Measurements from ENCODE around the gene ZC3H7B.

ZC3H7B gene

GRCh38 chr22:41344189-41344788 lies 43.0 kb downstream of the ZC3H7B start:
- H3K27ac ChIP-seq (ENCODE audit: low read depth, low read length), result no peak overlapping the region
- H3K4me3 ChIP-seq (ENCODE audit: low read depth, low read length), result no peak overlapping the region
- H3K36me3 ChIP-seq (ENCODE audit: insufficient read depth, low read length), result no peaks in the 10 kb centered on the region
- H3K79me2 ChIP-seq (ENCODE audit: control insufficient read depth, insufficient read depth, low read length, unreplicated experiment), result no peaks in the 10 kb centered on the region
- no peak overlapping the region for H2AFZ ChIP-seq (ENCODE audit: low read length, unreplicated experiment)
- no peaks in the 10 kb centered on the region for H3K27me3 ChIP-seq (ENCODE audit: insufficient read depth, low read length)
- H3K4me1 ChIP-seq (ENCODE audit: control insufficient read depth, insufficient read depth, low read length, unreplicated experiment), result no peaks in the 10 kb centered on the region

- H3K79me2 ChIP-seq (ENCODE audit: control insufficient read depth, insufficient read depth, low read length, unreplicated experiment), result no peaks in the 10 kb centered on the region
- H3K36me3 ChIP-seq (ENCODE audit: insufficient read depth, low read length), result no peaks in the 10 kb centered on the region
- no peak overlapping the region for H3K27ac ChIP-seq (ENCODE audit: low read depth, low read length)
- no peak overlapping the region for H2AFZ ChIP-seq (ENCODE audit: low read length, unreplicated experiment)
- H3K27me3 ChIP-seq (ENCODE audit: insufficient read depth, low read length), result no peaks in the 10 kb centered on the region
- peaks cover 15% of the 10 kb centered on the region for H3K4me1 ChIP-seq (ENCODE audit: control insufficient read depth, insufficient read depth, low read length, unreplicated experiment)
- H3K4me3 ChIP-seq (ENCODE audit: low read depth, low read length), result no peak overlapping the region
These were observed 44.5 kb downstream of the ZC3H7B start for GRCh38 chr22:41345807-41346335.

GRCh38 chr22:41347066-41347859 lies 45.9 kb downstream of the ZC3H7B start:
- no peaks in the 10 kb centered on the region for H3K79me2 ChIP-seq (ENCODE audit: control insufficient read depth, insufficient read depth, low read length, unreplicated experiment)
- H3K4me3 ChIP-seq (ENCODE audit: low read depth, low read length), result no peak overlapping the region
- no peaks in the 10 kb centered on the region; the same call in 1 of the 2 replicates for H3K36me3 ChIP-seq (ENCODE audit: insufficient read depth, low read length)
- H3K27me3 ChIP-seq (ENCODE audit: insufficient read depth, low read length), result no peaks in the 10 kb centered on the region
- H3K27ac ChIP-seq (ENCODE audit: low read depth, low read length), result no peak overlapping the region
- H3K4me1 ChIP-seq (ENCODE audit: control insufficient read depth, insufficient read depth, low read length, unreplicated experiment), result peaks cover 21% of the 10 kb centered on the region
- H2AFZ ChIP-seq (ENCODE audit: low read length, unreplicated experiment), result no peak overlapping the region

GRCh38 chr22:41348964-41349484 lies 47.7 kb downstream of the ZC3H7B start:
- Histone ChIP-seq H3K4me1 (ENCODE audit: control insufficient read depth, insufficient read depth, low read length, unreplicated experiment) (peaks cover 21% of the 10 kb centered on the region), H3K4me3 (ENCODE audit: low read depth, low read length) (no peak overlapping the region), H3K27ac (ENCODE audit: low read depth, low read length) (no peak overlapping the region), H2AFZ (ENCODE audit: low read length, unreplicated experiment) (no peak overlapping the region), H3K36me3 (ENCODE audit: insufficient read depth, low read length) (no peaks in the 10 kb centered on the region; the same call in 1 of the 2 replicates), H3K27me3 (ENCODE audit: insufficient read depth, low read length) (no peaks in the 10 kb centered on the region), H3K79me2 (ENCODE audit: control insufficient read depth, insufficient read depth, low read length, unreplicated experiment) (no peaks in the 10 kb centered on the region)

- H3K79me2 ChIP-seq (ENCODE audit: control insufficient read depth, insufficient read depth, low read length, unreplicated experiment), result no peaks in the 10 kb centered on the region
- H3K27ac ChIP-seq (ENCODE audit: low read depth, low read length), result peak overlapping the region; percentile 53
- H3K4me3 ChIP-seq (ENCODE audit: low read depth, low read length), result no peak overlapping the region
- peaks cover 21% of the 10 kb centered on the region for H3K4me1 ChIP-seq (ENCODE audit: control insufficient read depth, insufficient read depth, low read length, unreplicated experiment)
- H3K36me3 ChIP-seq (ENCODE audit: insufficient read depth, low read length), result no peaks in the 10 kb centered on the region; the same call in 1 of the 2 replicates
- no peaks in the 10 kb centered on the region for H3K27me3 ChIP-seq (ENCODE audit: insufficient read depth, low read length)
- no peak overlapping the region for H2AFZ ChIP-seq (ENCODE audit: low read length, unreplicated experiment)
These were observed 48.8 kb downstream of the ZC3H7B start for GRCh38 chr22:41350087-41350486.

GRCh38 chr22:41351011-41351410 lies 49.7 kb downstream of the ZC3H7B start:
- no peaks in the 10 kb centered on the region; the same call in 1 of the 2 replicates for H3K36me3 ChIP-seq (ENCODE audit: insufficient read depth, low read length)

GRCh38 chr22:41352058-41352457 lies 50.7 kb downstream of the ZC3H7B start:
- H3K36me3 ChIP-seq (ENCODE audit: insufficient read depth, low read length), result no peaks in the 10 kb centered on the region; the same call in 1 of the 2 replicates
- no peak overlapping the region for H3K27ac ChIP-seq (ENCODE audit: low read depth, low read length)
- peaks cover 21% of the 10 kb centered on the region for H3K4me1 ChIP-seq (ENCODE audit: control insufficient read depth, insufficient read depth, low read length, unreplicated experiment)

More at GRCh38 chr22:41351011-41351410, 49.7 kb downstream of the ZC3H7B start:
- no peak overlapping the region for H2AFZ ChIP-seq (ENCODE audit: low read length, unreplicated experiment)
- no peaks in the 10 kb centered on the region for H3K27me3 ChIP-seq (ENCODE audit: insufficient read depth, low read length)
- H3K27ac ChIP-seq (ENCODE audit: low read depth, low read length), result peak overlapping the region; percentile 53; the same call in 1 of the 2 replicates
- no peaks in the 10 kb centered on the region for H3K79me2 ChIP-seq (ENCODE audit: control insufficient read depth, insufficient read depth, low read length, unreplicated experiment)
- H3K4me1 ChIP-seq (ENCODE audit: control insufficient read depth, insufficient read depth, low read length, unreplicated experiment), result peaks cover 21% of the 10 kb centered on the region
- no peak overlapping the region for H3K4me3 ChIP-seq (ENCODE audit: low read depth, low read length)

GRCh38 chr22:41353862-41354575 lies 52.7 kb downstream of the ZC3H7B start:
- Histone ChIP-seq H3K27me3 (ENCODE audit: insufficient read depth, low read length) (no peaks in the 10 kb centered on the region), H2AFZ (ENCODE audit: low read length, unreplicated experiment) (no peak overlapping the region), H3K27ac (ENCODE audit: low read depth, low read length) (no peak overlapping the region), H3K79me2 (ENCODE audit: control insufficient read depth, insufficient read depth, low read length, unreplicated experiment) (no peaks in the 10 kb centered on the region), H3K4me1 (ENCODE audit: control insufficient read depth, insufficient read depth, low read length, unreplicated experiment) (peaks cover 21% of the 10 kb centered on the region), H3K4me3 (ENCODE audit: low read depth, low read length) (no peak overlapping the region), H3K36me3 (ENCODE audit: insufficient read depth, low read length) (no peaks in the 10 kb centered on the region; the same call in 1 of the 2 replicates)

More at GRCh38 chr22:41352058-41352457, 50.7 kb downstream of the ZC3H7B start:
- H3K79me2 ChIP-seq (ENCODE audit: control insufficient read depth, insufficient read depth, low read length, unreplicated experiment), result no peaks in the 10 kb centered on the region
- H2AFZ ChIP-seq (ENCODE audit: low read length, unreplicated experiment), result no peak overlapping the region
- no peak overlapping the region for H3K4me3 ChIP-seq (ENCODE audit: low read depth, low read length)
- no peaks in the 10 kb centered on the region for H3K27me3 ChIP-seq (ENCODE audit: insufficient read depth, low read length)

GRCh38 chr22:41354979-41355378 lies 53.7 kb downstream of the ZC3H7B start:
- H2AFZ ChIP-seq (ENCODE audit: low read length, unreplicated experiment), result no peak overlapping the region
- H3K36me3 ChIP-seq (ENCODE audit: insufficient read depth, low read length), result no peaks in the 10 kb centered on the region; the same call in 1 of the 2 replicates
- H3K27ac ChIP-seq (ENCODE audit: low read depth, low read length), result no peak overlapping the region
- no peaks in the 10 kb centered on the region for H3K79me2 ChIP-seq (ENCODE audit: control insufficient read depth, insufficient read depth, low read length, unreplicated experiment)
- no peak overlapping the region for H3K4me3 ChIP-seq (ENCODE audit: low read depth, low read length)
- H3K4me1 ChIP-seq (ENCODE audit: control insufficient read depth, insufficient read depth, low read length, unreplicated experiment), result peaks cover 15% of the 10 kb centered on the region
- no peaks in the 10 kb centered on the region for H3K27me3 ChIP-seq (ENCODE audit: insufficient read depth, low read length)

- Histone ChIP-seq H2AFZ (ENCODE audit: low read length, unreplicated experiment) (no peak overlapping the region), H3K79me2 (ENCODE audit: control insufficient read depth, insufficient read depth, low read length, unreplicated experiment) (no peaks in the 10 kb centered on the region), H3K4me1 (ENCODE audit: control insufficient read depth, insufficient read depth, low read length, unreplicated experiment) (peaks cover 6% of the 10 kb centered on the region), H3K4me3 (ENCODE audit: low read depth, low read length) (no peak overlapping the region), H3K36me3 (ENCODE audit: insufficient read depth, low read length) (no peaks in the 10 kb centered on the region; the same call in 1 of the 2 replicates), H3K27me3 (ENCODE audit: insufficient read depth, low read length) (no peaks in the 10 kb centered on the region), H3K27ac (ENCODE audit: low read depth, low read length) (no peak overlapping the region)
These were observed 54.6 kb downstream of the ZC3H7B start for GRCh38 chr22:41355895-41356294.
